ENCODE data around the gene DOK3. TPM values are rescaled to one million over a fixed set of nuclear protein-coding genes. Genes with fewer than 3 reads are reported as not detected.

Gene DOK3
- total and polyA plus RNA-seq, 2 of the 13 experiments (the other 11 are each of a cell fraction or from before 2014, with no cell fraction given), result 1.4 to 1.5 TPM

GRCh38 chr5:177477701-177478477, 31.7 kb downstream of the DOK3 start (continued):
- TF ChIP-seq MXD1 (CRISPR knock-in tag; IDR thresholded peaks at IDR 0.05) (no peak), NFYC (CRISPR knock-in tag; IDR thresholded peaks at IDR 0.05) (no peak), TERF1 (CRISPR knock-in tag; IDR thresholded peaks at IDR 0.05) (no peak), ZNF136 (CRISPR knock-in tag; IDR thresholded peaks at IDR 0.05; ENCODE audit: low read depth) (no peak), NR2F6 (IDR thresholded peaks at IDR 0.05) (0 out of 2 replicates have a peak, but pooled peaks have one; percentile 14), NR2F6 (CRISPR knock-in tag; IDR thresholded peaks at IDR 0.05) (no peak), PHF21A (CRISPR knock-in tag; IDR thresholded peaks at IDR 0.05) (no peak), MED1 (CRISPR knock-in tag; IDR thresholded peaks at IDR 0.05) (0 out of 2 replicates have a peak, but pooled peaks have one; percentile 14), DMTF1 (CRISPR knock-in tag; IDR thresholded peaks at IDR 0.05) (no peak), ZNF569 (CRISPR knock-in tag; IDR thresholded peaks at IDR 0.05; ENCODE audit: borderline replicate concordance) (no peak), ZNF296 (CRISPR knock-in tag; conservative IDR thresholded peaks at IDR 0.05) (no peak), ZFP82 (CRISPR knock-in tag; IDR thresholded peaks at IDR 0.05; ENCODE audit: borderline replicate concordance) (no peak), ISL2 (CRISPR knock-in tag; IDR thresholded peaks at IDR 0.05) (no peak), THAP11 (CRISPR knock-in tag; IDR thresholded peaks at IDR 0.05) (no peak), ZFP36L2 (CRISPR knock-in tag; IDR thresholded peaks at IDR 0.05) (no peak), MAX (IDR thresholded peaks at IDR 0.05) (peak; percentile 48), NCOA2 (CRISPR knock-in tag; IDR thresholded peaks at IDR 0.05) (no peak), ATF7 (IDR thresholded peaks at IDR 0.05) (no peak), ATF7 (CRISPR knock-in tag; IDR thresholded peaks at IDR 0.05) (no peak), NKX3-1 (CRISPR knock-in tag; IDR thresholded peaks at IDR 0.05) (no peak), CEBPB (IDR thresholded peaks at IDR 0.05; ENCODE audit: borderline replicate concordance, low read depth, low read length) (no peak), ZNF546 (CRISPR knock-in tag; conservative IDR thresholded peaks at IDR 0.05) (no peak), IRF2 (CRISPR knock-in tag; IDR thresholded peaks at IDR 0.05) (peak; percentile 24; the same call in 1 of the 2 replicates), ZKSCAN5 (CRISPR knock-in tag; IDR thresholded peaks at IDR 0.05) (no peak), ZNF550 (CRISPR knock-in tag; IDR thresholded peaks at IDR 0.05; ENCODE audit: borderline replicate concordance) (no peak), ZSCAN22 (CRISPR knock-in tag; IDR thresholded peaks at IDR 0.05) (no peak), ZNF83 (CRISPR knock-in tag; IDR thresholded peaks at IDR 0.05; ENCODE audit: borderline replicate concordance) (no peak)
- TF ChIP-seq, protein P1, sequence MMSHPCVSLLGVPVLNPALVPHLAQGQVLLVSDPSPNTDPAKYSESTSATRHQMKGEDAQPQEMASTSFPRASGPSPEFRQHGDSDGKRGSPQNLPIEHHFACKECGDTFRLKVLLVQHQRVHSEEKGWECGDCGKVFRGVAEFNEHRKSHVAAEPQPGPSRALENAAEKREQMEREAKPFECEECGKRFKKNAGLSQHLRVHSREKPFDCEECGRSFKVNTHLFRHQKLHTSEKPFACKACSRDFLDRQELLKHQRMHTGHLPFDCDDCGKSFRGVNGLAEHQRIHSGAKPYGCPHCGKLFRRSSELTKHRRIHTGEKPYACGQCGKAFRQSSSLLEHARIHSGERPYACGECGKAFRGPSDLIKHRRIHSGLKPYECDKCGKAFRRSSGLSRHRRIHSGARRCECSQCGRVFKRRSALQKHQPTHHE (CRISPR knock-in tag; IDR thresholded peaks at IDR 0.05; ENCODE audit: borderline replicate concordance), result no peak
